Activated CD8-positive, alpha-beta T cell treated with anti-CD3 and anti-CD28 coated beads for 36 hours (primary cell): ENCODE data around the gene CPLX1. TPM values are rescaled to one million over a fixed set of nuclear protein-coding genes. Genes with fewer than 3 reads are reported as not detected.

ENCODE experiments used
- ATAC-seq: fragments of 200-7000 bp; cut with Tn5 transposase; one replicate; pipeline ENCODE4 v1.10.0; 2021; ENCODE audit warnings: mild to moderate bottlenecking, moderate library complexity
- CTCF ChIA-PET: fragments of 350-600 bp; sonication (Branson Sonifier 250); formaldehyde crosslinking; loops from one replicate; lab custom pipeline; 2021; ENCODE audit warnings: antibody characterized with exemption; lab: Charles Lee
- POLR2A ChIA-PET: fragments of 350-600 bp; sonication (Branson Sonifier 250); formaldehyde crosslinking; loops from one replicate; lab custom pipeline; 2021; ENCODE audit warnings: antibody characterized with exemption; lab: Charles Lee
- DNase-seq: peaks from one replicate; pipeline ENCODE4 v3.0.0-alpha.2; 2020
- H3K27ac Mint-ChIP-seq: one replicate; pipeline ENCODE4 v1.8.0; 2021; ENCODE audit warnings: mild to moderate bottlenecking, mixed read lengths
- H3K27me3 Mint-ChIP-seq: one replicate; pipeline ENCODE4 v1.8.0; 2021; ENCODE audit warnings: mixed read lengths
- H3K36me3 Mint-ChIP-seq: one replicate; pipeline ENCODE4 v1.8.0; 2021; ENCODE audit warnings: low read depth, mixed read lengths
- H3K4me1 Mint-ChIP-seq: one replicate; pipeline ENCODE4 v1.8.0; 2021; ENCODE audit warnings: low read depth, mixed read lengths
- H3K4me3 Mint-ChIP-seq: one replicate; pipeline ENCODE4 v1.8.0; 2021; ENCODE audit warnings: mild to moderate bottlenecking, moderate library complexity, mixed read lengths
- H3K9me3 Mint-ChIP-seq: one replicate; pipeline ENCODE4 v1.8.0; 2021; ENCODE audit warnings: mixed read lengths
- CTCF ChIP-seq: fragments of 200-600 bp; IDR thresholded peaks from one replicate; pipeline ENCODE4 v1.8.0; 2022; ENCODE audit warnings: antibody characterized with exemption, mild to moderate bottlenecking
- intact Hi-C: fragments of 100-400 bp; cut with micrococcal nuclease; formaldehyde crosslinking; loops from one replicate; pipeline ENCODE4 v1.10.0; 2022
- total RNA-seq, 2 experiments: library from RNA; stranded (reverse); gene quantifications; one replicate each; pipeline ENCODE4 v1.2.3, GENCODE V29; 2021

CPLX1 gene
- total RNA-seq, 2 experiments from 2014 or later = not detected

- intact Hi-C loops = no loop called here
- Mint-ChIP-seq H3K27ac (no peak overlapping the region), H3K9me3 (no peaks in the 10 kb centered on the region), H3K36me3 (peaks cover 52% of the 10 kb centered on the region), H3K4me1 (peaks cover 24% of the 10 kb centered on the region), H3K27me3 (no peaks in the 10 kb centered on the region), H3K4me3 (no peak overlapping the region)
- DNase-seq = no peak
- no peak for ATAC-seq
- ChIA-PET POLR2A (interaction anchor here (6.4 kb wide), 1 partner anchor 11 kb away, joined by 31 read pairs; no protein-coding TSS in a partner anchor), CTCF (interaction anchor here (1.1 kb wide), 1 partner anchor 10 kb away, joined by 3 read pairs; no protein-coding TSS in a partner anchor)
- no peak for TF ChIP-seq CTCF
These were observed 56.9 kb downstream of the CPLX1 start for GRCh38 chr4:768995-769394.

GRCh38 chr4:768076-768475, 57.9 kb downstream of the CPLX1 start:
- ATAC-seq = no peak
- Mint-ChIP-seq H3K9me3 (no peaks in the 10 kb centered on the region), H3K27ac (no peak overlapping the region), H3K27me3 (no peaks in the 10 kb centered on the region), H3K36me3 (peaks cover 58% of the 10 kb centered on the region), H3K4me1 (peaks cover 26% of the 10 kb centered on the region), H3K4me3 (no peak overlapping the region)
- ChIA-PET POLR2A (interaction anchor here (6.4 kb wide), 1 partner anchor 12 kb away, joined by 31 read pairs; no protein-coding TSS in a partner anchor), CTCF (interaction anchor here (1.1 kb wide), 1 partner anchor 11 kb away, joined by 3 read pairs; no protein-coding TSS in a partner anchor)
- DNase-seq = no peak
- TF ChIP-seq CTCF = no peak
- intact Hi-C loops = no loop called here

GRCh38 chr4:766559-767283, 59.2 kb downstream of the CPLX1 start:
- Mint-ChIP-seq H3K27me3 (no peaks in the 10 kb centered on the region), H3K4me1 (peaks cover 18% of the 10 kb centered on the region), H3K27ac (peak overlapping the region; percentile 46), H3K9me3 (no peaks in the 10 kb centered on the region), H3K4me3 (no peak overlapping the region), H3K36me3 (peaks cover 61% of the 10 kb centered on the region)
- ATAC-seq (no peak), DNase-seq (no peak)
- CTCF ChIA-PET = interaction anchor here (0.7 to 3.8 kb wide), 3 partner anchors 24 to 546 kb away, joined by 3 to 17 read pairs (median 4); no protein-coding TSS in a partner anchor
- intact Hi-C loops = no loop called here
- POLR2A ChIA-PET = interaction anchor here (3.0 to 6.4 kb wide), 2 partner anchors 9 to 13 kb away, joined by 14 to 31 read pairs; no protein-coding TSS in a partner anchor
- TF ChIP-seq CTCF = no peak

GRCh38 chr4:766152-766515, 59.8 kb downstream of the CPLX1 start:
- Mint-ChIP-seq H3K4me3 (no peak overlapping the region), H3K9me3 (no peaks in the 10 kb centered on the region), H3K36me3 (peaks cover 63% of the 10 kb centered on the region), H3K4me1 (peaks cover 17% of the 10 kb centered on the region), H3K27ac (peak overlapping the region; percentile 59), H3K27me3 (no peaks in the 10 kb centered on the region)
- DNase-seq (no peak), ATAC-seq (peak; percentile 13)
- ChIA-PET CTCF (interaction anchor here (1.2 to 3.8 kb wide), 2 partner anchors 24 to 163 kb away, joined by 3 to 17 read pairs; no protein-coding TSS in a partner anchor), POLR2A (interaction anchor here (3.0 to 6.4 kb wide), 2 partner anchors 10 to 14 kb away, joined by 14 to 31 read pairs; no protein-coding TSS in a partner anchor)
- TF ChIP-seq CTCF = no peak
- intact Hi-C loops = no loop called here
